Renal cortical epithelial cell (primary cell): Measurements from ENCODE around the gene BAHCC1. TPM values are rescaled to one million over a fixed set of nuclear protein-coding genes. Genes with fewer than 3 reads are reported as not detected.

ENCODE experiments used
- DNase-seq: peaks from one replicate; pipeline ENCODE4 v3.0.0-alpha.2; 2011; ENCODE audit warnings: low read depth
- total RNA-seq: library from RNA; depleted of rRNA; stranded (reverse); fragments of >200 nt; gene quantifications from 2 replicates; pipeline ENCODE4 v1.2.3, GENCODE V29; 2014

The BAHCC1 gene
- total RNA-seq, 1 donor from 2014 or later: 13.2 TPM

DNA sequence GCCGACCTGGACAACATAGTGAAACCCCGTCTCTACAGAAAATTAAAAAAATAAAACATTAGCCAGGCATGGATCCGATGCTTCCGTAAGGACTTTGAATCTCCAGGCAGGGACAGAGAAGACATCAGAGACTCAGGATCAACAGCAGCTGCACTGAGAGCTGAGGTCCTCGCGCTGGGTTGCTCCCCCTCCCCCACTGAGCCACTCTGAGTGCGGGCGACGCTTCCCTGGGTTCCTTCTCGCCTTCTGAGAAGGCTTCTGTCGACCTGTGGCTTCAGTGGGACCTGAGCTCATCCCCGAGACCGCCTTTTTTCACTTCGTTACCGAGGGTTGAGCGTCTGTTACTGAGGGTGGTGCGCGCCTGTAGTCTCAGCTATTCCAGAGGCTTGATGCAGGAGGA is 96.9 kb downstream of the BAHCC1 start:
- no peak for DNase-seq

- no peak for DNase-seq
These were observed 97.4 kb downstream of the BAHCC1 start for GRCh38 chr17:81492706-81493105.

DNA sequence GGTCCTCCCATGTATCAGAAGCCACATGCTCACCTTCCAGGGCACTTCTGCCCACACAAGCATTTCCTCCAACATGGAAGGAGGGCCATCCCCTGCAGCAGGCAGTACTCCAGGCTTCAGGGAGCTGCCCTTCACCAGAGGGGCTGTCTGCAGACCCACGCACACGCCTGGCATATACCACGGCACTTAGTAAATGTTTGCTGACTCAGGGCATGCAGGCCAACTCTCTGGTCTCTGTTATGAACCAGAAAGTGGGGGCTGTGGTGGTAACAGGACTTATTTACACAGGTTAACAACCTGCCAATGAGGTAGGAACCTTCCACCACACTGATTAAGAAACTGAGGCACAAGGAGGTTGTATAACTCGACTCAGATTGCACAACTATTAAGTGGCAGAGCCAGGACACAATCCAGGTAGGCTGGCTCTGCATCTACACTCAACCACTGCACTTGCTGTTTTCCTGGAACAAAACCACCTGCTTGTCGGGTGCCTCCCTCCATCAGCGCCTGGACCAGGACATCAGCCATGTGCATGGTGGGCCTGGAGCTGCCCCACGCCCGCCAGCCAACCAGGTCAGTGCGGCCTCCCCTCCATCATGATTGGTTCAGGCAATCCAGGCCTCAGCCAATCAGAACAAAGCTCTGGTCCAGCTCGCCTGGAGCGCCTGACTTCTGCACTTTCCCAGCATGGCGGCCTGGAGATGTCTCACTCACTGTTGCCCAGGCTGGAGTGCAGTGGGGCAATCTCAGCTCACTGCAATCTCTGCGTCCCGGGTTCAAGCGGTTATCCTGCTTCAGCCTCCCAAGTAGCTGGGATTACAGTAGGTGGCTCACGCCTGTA is 98.2 kb downstream of the BAHCC1 start:
- DNase-seq: no peak

- no peak for DNase-seq
These were observed 99.5 kb downstream of the BAHCC1 start for GRCh38 chr17:81494626-81495377.

GRCh38 chr17:81498953-81499600 is 103.8 kb downstream of the BAHCC1 start:
- no peak for DNase-seq

- no peak for DNase-seq
These were observed 104.3 kb downstream of the BAHCC1 start for GRCh38 chr17:81499601-81499970.

GRCh38 chr17:81500047-81500446 is 104.8 kb downstream of the BAHCC1 start:
- no peak for DNase-seq

DNA sequence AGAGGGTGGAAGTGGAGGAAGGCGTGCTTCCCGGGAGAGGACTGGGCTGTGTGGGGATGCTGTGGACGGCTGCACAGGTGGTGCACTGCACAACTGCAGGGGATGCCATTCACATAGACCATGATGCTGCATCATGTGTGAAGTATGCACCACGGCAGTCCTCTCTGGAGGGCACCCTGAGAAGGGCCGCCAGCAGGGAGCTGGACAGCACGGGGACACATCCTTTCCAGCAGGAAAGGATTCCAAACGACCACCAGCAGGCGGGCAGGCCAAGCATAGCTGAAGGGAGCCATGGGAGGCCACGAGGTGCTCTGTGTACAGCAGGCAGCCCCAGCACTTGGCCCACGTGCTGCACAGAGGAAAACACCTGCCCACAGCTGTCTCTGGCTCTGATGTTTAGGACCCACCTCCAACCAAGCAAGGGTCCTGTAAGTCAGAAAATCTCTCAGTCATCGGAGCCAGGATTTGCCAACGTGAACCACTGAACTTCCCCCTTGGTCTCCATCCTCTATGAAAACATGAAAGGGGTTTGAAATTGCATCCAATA is 107.3 kb downstream of the BAHCC1 start:
- no peak for DNase-seq

DNA sequence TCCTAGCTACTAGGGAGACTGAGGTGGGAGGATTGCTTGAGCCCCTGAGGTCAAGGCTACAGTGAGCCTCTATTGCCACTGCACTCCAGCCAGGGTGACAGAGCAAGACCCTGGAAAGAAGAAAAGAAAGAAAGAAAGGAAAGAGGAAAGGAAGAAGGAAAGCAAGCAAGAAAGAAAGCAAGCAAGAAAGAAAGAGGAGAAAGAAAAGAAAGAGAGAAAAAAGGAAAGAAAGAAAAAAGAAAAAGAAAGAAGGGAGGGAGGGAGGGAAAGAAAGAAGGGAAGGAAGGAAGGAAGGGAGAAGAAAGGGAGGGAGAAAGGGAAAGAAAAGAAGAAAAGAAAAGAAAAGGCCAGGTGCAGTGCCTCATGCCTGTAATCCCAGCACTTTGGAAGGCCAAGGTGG is 108.4 kb downstream of the BAHCC1 start:
- DNase-seq: no peak

- peak; percentile 57 for DNase-seq
These were observed 113.5 kb downstream of the BAHCC1 start for GRCh38 chr17:81508639-81509206.

- DNase-seq: peak; percentile 34
These were observed 114.1 kb downstream of the BAHCC1 start for GRCh38 chr17:81509207-81509971.

- no peak for DNase-seq
These were observed 114.9 kb downstream of the BAHCC1 start for GRCh38 chr17:81509972-81510784.

DNA sequence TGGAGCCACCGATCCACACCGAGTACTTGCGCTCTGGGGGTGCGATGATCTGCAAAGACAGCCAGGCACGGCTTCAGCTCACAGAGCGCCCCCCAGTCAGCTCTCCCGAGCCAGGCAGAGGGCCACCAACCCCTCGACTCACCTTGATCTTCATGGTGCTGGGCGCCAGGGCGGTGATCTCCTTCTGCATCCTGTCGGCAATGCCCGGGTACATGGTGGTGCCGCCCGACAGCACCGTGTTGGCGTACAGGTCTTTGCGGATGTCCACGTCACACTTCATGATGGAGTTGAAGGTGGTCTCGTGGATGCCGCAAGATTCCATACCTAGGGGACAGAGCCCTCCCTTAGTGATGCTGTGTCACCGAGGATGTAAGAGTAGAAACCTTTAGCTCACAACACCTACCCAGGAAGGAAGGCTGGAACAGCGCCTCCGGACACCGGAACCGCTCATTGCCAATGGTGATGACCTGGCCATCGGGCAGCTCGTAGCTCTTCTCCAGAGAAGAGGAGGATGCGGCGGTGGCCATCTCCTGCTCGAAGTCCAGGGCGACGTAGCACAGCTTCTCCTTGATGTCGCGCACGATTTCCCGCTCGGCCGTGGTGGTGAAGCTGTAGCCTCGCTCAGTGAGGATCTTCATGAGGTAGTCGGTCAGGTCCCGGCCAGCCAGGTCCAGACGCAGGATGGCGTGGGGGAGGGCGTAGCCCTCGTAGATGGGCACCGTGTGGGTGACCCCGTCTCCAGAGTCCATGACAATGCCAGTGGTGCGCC is 115.7 kb downstream of the BAHCC1 start:
- DNase-seq: no peak

GRCh38 chr17:81511554-81511803 is 116.2 kb downstream of the BAHCC1 start:
- DNase-seq: no peak

DNA sequence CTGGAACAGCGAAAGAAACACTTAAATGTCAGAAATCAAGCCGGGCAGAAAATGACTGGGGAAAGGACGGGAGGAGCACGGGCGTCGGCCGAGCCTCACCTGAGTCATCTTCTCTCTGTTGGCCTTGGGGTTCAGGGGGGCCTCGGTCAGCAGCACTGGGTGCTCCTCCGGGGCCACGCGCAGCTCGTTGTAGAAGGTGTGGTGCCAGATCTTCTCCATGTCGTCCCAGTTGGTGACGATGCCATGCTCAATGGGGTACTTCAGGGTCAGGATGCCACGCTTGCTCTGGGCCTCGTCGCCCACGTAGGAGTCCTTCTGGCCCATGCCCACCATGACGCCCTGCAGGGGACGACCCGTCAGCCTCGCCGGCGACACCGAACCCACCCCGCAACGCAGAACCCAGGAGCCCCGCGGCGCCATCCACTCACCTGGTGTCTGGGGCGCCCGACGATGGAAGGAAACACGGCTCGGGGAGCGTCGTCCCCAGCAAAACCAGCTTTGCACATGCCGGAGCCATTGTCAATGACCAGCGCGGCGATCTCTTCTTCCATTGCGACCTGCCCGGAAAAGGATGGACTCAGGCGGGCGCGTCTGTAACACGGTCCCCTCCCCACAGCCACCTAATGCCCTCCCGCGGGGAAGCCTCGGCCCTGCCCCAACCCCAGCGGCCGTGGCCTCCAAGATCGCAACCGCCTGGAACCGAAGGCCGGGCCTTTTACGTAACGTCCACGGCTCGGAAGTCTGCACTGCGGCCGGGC is 116.7 kb downstream of the BAHCC1 start:
- no peak for DNase-seq

GRCh38 chr17:81512562-81513371 is 117.5 kb downstream of the BAHCC1 start, which contains the start of gene ACTG1:
TSS of gene ACTG1 (minus strand) at chr17:81512799. CDS start at chr17:81512354, 445 bp downstream.
- DNase-seq: peak; percentile 69

DNA sequence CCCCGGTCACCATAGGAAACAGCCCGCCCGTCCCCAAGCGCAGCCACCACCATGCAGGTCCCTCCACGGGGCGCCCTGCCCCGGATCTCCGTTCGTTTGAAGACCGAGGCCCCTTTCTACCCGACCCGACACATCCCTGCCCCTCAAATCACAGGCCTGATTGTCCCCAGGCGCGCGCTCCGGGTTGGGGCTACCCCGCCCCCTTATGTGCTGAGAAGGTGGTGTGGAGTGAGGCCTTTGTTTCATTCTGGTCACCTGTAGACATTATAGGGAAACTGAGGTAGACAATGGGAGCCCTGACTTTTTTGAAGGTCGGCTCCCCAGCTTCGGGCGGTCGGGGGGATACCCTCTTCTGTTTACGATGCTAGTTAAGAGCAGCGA is 118.1 kb downstream of the BAHCC1 start:
- DNase-seq: no peak
